ENCODE results near the gene NYAP1. TPM values are rescaled to one million over a fixed set of nuclear protein-coding genes. Genes with fewer than 3 reads are reported as not detected.
"Not testable (repeated sequence)": the region's sequence is repeated elsewhere in the genome, so short reads cannot be mapped to it uniquely, and the experiment has no call there.

Gene NYAP1
- total RNA-seq (2014; rRNA removed; shearing (Covaris generic)): 0.02 TPM in 1 of 2 replicates, not detected in the other

DNA sequence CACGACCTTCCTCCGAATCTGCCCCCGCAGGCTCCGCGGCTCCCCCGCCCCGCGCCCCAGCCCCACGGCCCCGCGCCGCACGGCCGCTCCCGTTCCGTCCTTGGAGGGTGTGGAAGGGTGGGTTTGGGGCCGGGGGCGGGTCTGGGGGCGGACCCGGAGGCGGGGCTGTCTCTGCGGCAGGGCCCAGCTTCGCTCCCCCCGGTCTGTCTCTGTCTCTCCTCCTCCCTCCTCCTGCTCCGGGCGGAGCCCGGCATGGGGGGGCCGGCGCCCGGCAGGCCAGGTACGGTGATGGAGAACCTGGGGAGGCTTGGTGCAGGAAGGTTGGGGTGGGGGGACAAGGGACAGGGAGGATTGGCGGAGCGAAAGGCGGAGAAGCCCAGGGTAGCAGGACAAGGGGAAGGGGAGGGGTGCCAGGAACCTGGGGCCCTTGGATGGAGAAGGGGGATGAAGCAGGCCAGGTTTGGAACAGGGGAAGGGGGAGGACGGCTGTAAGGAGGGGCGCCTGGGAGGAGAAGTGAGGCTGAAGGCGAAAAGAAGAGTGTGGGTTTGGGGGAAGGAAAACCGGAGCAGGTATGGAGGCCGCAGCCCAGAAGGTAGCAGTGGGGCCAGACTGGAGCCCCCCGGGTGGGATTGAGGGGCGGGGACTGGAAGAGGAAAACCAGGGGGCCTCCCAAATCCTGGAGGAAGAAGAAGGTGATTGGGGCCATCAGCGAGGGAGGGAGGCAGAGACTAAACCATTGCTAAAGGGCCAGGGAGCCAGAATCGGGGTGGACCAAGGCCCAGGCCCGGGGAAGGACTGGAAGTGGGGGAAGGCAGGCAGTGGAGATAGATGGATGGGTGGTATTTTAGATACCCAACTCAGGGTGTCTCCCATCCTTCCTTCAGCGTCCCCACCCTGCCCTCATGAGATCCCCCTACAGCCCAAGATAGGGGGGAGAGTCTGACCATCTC lies at the start of gene NYAP1:
TSS of gene NYAP1 (plus strand) at position 206 of the 951 bp plus-strand sequence. CDS start 1,385 bp downstream, outside the sequence.
- DNase-seq (ENCODE audit: low read depth): no peak

GRCh38 chr7:100434297-100435144 lies 49.2 kb upstream of the NYAP1 start:
- no peak for DNase-seq (ENCODE audit: low read depth)

DNA sequence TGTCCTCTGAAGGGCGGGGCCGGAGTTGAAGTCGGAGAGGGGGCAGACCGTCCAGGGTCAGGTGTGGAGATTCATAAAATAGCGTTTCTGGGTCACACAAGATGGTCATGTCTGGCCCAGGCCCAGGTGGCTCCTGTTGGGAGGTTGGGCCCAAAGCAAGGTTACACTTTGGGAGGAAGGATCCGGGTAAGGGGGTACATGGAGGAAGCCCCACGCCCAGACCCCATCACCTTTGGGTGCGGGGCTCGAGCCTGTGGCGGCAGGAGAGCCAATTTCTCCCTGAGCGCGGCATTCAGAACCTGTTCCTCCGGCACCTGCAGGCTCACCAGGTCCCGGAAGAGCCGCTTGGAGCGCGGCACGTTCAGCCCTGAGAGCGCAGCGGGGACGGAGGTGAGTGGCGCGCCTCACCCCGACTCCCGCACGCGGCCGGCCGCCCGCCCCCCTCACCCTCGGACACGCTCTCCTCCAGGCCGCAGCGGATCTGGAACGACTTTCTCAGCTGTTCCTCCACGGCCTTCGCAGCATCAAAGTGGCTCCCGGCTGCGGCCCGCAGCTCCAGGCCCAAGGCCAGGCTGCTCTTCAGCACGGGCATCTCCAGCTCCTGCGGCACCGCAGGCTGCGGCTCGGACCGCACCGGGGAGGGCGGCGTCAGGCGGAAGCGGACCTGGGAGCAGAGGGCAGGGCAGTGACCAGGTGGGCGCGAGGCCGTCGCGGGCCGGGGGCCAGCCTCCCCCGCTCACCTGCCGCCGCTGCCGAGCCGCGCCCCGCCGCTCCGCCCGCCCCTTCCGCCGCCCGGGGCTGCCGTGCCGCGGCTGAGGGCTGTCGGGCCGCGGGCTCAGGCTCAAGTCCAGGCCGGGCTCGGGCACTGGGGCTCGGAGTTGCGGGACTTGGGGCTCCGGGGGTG lies 48.1 kb upstream of the NYAP1 start:
- no peak for DNase-seq (ENCODE audit: low read depth)

DNA sequence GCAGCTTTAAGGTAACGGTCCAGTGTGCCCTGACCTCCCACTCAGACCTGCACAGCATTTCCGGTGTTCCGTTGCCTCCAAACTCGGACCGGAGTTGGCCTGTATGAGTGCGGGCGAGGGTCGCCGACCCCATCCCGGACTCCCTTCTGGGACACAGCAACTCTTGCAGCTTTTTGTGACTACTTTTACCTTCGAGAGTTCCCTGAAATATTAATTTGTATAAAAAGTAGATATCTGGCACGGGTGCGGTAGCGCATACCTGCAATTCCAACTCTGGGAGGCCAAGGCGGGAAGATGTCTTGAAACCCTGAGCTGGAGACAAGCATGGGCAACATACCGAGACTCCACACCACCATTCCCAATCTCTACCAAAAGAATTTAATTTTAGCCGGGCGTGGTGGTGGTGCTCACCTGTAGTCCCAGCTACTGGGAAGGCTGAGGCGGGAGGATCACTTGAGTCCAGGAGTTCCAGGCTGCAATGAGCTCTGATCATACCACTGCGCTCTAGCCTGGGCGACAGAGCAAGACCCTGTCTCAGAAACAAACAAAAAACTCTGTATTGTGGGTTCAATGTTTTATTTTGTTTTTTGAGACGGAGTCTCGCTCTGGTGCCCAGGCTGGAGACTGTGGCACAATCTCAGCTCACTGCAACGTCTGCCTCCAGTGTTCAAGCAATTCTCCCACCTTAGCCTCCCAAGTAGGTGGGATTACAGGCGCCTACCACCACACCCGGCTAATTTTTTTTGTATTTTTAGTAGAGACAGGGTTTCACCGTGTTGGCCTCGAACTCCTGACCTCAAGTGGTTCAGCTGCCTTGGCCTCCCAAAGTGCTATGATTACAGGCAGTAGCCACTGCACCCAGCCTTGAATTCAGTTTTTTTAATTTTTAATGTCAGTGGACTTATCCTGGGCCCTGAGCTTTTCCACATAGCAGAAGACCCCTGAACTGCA lies 46.3 kb upstream of the NYAP1 start:
- DNase-seq (ENCODE audit: low read depth): no peak

GRCh38 chr7:100438172-100438571 lies 45.6 kb upstream of the NYAP1 start:
- no peak for DNase-seq (ENCODE audit: low read depth)

DNA sequence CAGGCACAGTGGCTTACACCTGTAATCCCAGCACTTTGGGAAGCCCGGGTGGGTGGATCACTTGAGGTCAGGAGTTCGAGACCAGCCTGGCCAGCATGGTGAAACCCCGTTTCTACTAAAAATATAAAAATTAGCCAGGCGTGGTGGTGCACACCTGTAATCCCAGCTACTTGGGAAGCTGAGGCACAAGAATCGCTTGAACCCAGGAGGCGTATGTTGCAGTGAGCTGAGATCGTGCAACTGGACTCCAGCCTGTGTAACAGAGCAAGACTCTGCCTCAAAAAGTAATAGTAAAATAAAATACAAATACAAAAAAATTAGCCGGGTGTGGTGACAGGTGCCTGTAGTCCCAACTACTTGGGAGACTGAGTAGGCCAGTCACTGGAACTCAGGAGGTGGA lies 45.0 kb upstream of the NYAP1 start:
- not testable (repeated sequence) for DNase-seq (ENCODE audit: low read depth)

GRCh38 chr7:100439244-100439643 lies 44.5 kb upstream of the NYAP1 start:
- DNase-seq (ENCODE audit: low read depth): not testable (repeated sequence)

DNA sequence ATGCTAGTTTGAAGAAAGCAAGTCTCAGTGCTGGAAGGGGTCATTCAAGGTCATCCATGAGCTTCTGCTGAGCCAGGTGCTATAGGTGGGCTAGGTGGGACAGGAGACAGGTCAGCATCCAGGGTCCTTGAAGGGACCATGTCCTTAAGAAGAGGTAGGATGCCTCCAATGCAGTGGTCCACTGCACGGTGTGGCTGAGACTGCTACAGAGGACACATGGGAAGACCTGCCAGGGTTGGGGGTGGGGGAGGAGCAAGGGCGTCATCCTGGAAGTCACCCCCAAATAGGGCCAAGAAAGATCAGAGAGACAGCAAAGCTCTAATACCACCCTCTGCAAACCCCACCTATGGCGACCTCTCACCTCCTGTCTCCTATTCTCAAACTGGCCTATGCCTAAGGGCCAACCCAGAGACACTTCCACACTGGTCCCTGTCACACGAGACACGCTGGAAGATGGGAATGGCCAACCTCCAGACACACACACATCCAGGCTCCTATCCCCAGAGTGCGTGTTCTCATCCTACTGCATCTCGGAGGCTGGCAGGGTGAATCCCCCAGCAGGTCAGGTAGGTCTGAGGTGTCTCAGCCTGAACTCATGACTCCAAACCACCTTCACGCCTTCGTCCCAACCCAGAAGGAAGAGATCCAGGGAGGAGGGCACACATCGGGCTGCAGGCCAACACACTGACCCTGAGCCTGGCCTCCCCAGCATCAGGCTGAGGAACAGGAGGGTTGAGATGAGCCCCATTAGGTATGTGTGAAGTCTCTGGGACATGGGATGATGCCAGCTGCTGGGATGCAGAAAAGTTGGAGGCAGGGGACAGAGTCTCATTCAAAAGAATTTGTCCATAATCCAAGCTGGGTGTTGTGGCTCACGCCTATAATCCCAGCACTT lies 41.8 kb upstream of the NYAP1 start:
- DNase-seq (ENCODE audit: low read depth): no peak

DNA sequence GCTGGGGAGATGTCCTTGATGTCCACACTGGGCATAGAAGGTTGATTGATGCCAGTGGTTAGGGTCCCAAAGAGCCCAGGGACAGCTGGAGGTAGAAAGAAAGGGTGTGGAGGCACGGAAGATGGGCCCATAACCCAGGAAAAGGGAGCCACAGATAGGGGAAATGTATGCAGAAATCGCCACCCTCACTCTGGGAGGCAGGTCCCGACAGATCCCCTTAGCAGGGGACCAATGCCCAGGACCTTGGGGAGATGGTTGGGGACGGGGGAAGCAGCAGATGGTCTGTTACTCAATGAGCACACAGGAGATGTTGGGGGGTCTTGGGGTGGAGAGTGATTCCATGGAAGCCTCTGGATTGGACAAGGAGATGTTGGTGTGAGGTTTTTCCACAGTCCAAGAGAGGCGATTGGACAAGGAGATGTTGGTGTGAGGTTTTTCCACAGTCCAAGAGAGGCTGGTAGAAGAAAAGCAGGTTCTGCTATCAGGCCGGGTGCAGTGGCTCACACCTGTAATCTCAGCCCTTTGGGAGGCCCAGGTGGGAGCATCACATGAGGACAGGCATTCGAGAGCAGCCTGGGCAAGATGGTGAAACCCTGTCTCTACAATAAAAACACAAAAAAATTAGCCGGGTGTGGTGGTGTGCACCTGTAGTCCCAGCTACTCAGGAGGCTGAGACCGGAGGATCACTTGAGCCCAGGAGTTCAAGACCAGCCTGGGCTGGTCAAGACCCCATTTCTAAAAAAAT lies 40.5 kb upstream of the NYAP1 start:
- DNase-seq (ENCODE audit: low read depth): no peak

DNA sequence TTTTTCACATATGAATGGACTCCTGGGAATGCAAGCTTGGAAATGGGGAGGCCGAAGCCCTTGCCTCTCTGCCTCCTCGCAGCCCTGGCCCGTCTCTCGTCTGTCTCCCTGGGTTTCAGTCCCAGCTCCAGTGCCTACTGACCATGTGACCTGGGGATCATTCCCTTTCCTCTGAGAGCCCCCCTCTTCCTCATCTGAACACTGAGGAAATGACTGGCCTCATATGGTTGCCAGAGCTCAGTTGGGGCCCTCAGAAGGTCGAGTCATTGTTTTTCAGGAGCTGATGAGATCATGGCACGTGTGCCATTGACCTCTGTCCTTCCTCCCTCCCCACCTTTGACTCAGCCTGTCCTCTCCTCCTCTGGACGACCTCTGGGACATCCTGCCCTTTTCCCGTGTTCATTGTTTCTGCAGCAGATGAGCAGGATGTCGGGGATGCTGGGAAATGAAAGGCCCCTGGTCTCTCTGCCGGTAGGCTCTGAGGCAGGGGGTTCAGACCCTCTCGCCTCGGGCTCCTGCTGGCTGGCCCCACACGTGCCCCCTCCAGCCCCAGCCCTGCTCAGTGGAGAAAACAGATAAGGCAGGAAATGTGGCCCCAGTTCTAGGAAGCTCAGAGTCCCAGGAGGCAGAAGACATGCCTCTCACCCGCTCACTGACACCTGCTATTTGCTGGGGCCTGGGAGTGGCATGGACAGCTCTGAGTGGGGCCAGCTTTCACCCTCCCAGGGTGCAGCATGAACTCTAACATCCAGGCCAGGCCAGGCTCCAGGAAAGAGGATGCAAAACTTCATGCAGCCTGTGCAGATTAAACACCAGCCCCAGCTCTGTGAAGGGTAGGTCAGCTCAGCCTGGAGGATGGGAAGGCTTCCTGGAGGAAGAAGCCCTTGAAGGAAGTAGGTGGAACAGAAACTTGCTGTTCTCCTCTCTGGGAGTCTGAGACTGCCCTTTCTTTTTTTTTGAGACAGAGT lies 39.1 kb upstream of the NYAP1 start:
- DNase-seq (ENCODE audit: low read depth): peak; percentile 88

DNA sequence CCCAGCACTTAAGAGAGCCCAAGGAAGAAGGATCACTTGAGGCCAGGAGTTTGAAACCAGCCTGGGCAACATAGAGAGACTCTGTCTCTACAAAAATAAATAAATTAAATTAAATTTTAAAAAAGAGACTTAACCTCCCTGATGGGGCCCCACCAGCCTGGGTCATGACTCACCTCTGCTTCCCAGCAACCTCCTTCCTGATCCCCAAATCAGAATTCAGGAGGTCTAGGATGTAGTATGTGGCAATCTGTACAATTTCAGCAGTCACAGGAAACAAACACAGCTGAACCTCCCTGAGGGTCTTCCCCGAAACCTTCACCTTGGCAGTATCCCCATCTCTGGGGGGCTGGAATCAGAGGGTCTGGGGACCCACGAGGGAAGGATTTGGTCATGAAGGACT lies 37.7 kb upstream of the NYAP1 start:
- DNase-seq (ENCODE audit: low read depth): peak; percentile 66

DNA sequence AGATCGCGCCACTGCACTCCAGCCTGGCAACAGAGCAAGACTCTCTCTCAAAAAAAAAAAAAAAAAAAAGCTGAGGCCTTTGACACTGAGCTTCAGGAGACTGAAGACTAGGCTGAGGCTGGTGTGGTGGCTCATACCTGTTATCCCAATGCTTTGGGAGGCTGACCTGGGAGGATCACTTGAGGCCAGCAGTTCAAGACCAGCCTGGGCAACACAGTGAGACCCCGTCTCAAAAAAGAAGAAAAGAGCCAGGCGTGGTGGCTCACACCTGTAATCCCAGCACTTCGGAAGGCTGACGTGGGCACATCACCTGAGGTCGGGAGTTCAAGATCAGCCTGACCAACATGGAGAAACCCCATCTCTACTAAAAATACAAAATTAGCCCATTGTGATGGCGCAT lies 36.4 kb upstream of the NYAP1 start:
- DNase-seq (ENCODE audit: low read depth): not testable (repeated sequence)

GRCh38 chr7:100449190-100449795 lies 34.4 kb upstream of the NYAP1 start:
- DNase-seq (ENCODE audit: low read depth): no peak

DNA sequence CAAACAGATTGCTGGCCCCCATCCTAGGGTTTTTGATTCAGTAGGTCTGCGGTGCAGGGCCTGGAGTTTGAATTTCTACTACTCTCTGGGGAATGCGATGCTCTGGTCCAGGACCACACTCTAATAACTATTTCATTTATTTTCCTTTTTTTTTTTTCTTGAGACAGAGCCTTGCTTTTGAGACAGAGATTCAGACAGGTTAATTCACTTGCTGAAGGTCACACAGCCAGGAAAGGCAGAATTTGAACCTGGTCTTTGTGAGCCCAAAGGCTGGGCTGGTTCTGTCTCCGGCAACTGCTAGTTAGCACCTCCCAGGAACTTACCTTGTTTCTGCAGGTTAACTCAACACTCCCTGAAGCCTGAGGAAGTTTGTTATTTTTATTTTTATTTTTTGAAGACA lies 31.2 kb upstream of the NYAP1 start:
- DNase-seq (ENCODE audit: low read depth): no peak

- DNase-seq (ENCODE audit: low read depth): not testable (repeated sequence)
These were observed 29.9 kb upstream of the NYAP1 start for GRCh38 chr7:100453854-100454253.

- DNase-seq (ENCODE audit: low read depth): no peak
These were observed 28.5 kb upstream of the NYAP1 start for GRCh38 chr7:100455206-100455605.

DNA sequence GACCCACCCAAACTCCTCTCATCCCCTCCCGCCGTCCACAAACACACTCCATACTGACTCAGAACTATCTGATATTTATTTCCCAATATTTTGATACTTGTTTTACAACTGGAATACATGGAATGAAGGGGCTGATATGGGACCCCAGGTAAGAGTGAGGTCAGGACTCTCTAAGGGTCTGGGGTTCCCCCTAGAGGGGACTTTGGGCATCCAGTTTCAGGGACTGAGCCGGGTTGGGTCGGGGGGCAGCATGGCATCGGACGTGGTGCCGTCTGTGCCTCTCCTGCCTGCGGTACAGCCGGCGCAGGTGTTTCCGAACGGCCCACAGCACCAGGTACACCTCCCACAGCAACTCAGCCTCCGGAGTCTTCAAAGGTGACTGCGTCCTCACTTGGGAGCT lies 27.2 kb upstream of the NYAP1 start:
- no peak for DNase-seq (ENCODE audit: low read depth)

All from M059J (cell line).